BJ (cell line): ENCODE results near the gene CATSPER3. TPM values are rescaled to one million over a fixed set of nuclear protein-coding genes. Genes with fewer than 3 reads are reported as not detected.

Experiments
- CTCF ChIA-PET: fragments of 350-600 bp; formaldehyde crosslinking; extraction: SDS; loops from one replicate; lab custom pipeline; 2021; ENCODE audit warnings: antibody characterized with exemption, inconsistent platforms; lab: Yijun Ruan, JAX
- POLR2A ChIA-PET: fragments of 300-600 bp; sonication (Branson Sonifier 250); formaldehyde crosslinking; extraction: SDS; loops from one replicate; lab custom pipeline; 2021; ENCODE audit warnings: antibody characterized with exemption; lab: Charles Lee
- DNase-seq: peaks from one replicate; pipeline ENCODE4 v3.0.0-alpha.2; 2011; ENCODE audit warnings: low read depth
- H3K27me3 ChIP-seq: 2 replicates; pipeline ENCODE4 v1.6.0; 2011; ENCODE audit warnings: low read length; ENCODE audit not compliant: control insufficient read depth, insufficient read depth
- H3K36me3 ChIP-seq: 2 replicates; pipeline ENCODE4 v1.5.1; 2011; ENCODE audit warnings: low read length; ENCODE audit not compliant: control insufficient read depth, insufficient read depth
- H3K4me3 ChIP-seq: 2 replicates; pipeline ENCODE4 v1.5.1; 2011; ENCODE audit warnings: low read depth, mild to moderate bottlenecking, control low read depth, low read length
- CTCF ChIP-seq: IDR thresholded peaks from 2 replicates; pipeline ENCODE4 v1.5.1; 2011; ENCODE audit warnings: low read depth, mild to moderate bottlenecking, control low read depth, inconsistent platforms, low read length, moderate library complexity; ENCODE audit not compliant: insufficient read depth
- polyA plus RNA-seq: library from polyadenylated mRNA; depleted of rRNA; stranded (reverse); fragments of >200 nt; gene quantifications from 2 replicates; pipeline ENCODE4 v1.2.3, GENCODE V29; 2011

Gene CATSPER3
- polyA plus RNA-seq, 1 experiment: 0.43 TPM

DNA sequence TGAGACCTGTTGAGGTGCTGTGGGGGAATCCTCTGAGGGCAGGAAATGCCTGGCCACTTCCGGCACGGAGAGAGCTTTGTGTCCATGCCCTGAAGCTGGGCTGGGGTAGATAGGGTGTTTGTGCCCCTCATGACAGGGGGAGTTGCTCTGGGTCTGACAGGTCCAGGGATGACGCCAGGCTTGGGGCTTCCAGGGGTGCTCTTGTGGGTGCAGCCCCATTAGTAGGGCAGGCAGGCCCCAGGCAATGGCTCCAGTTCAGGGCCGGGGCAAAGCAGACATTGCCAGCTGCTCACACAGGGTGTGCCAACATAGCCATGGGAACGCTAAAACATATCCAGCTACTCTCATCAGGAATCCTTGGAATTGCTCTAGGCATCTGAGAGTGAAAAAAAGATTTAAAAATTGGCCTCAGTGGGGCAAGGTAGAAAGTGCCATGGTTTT lies 45.3 kb downstream of the CATSPER3 start:
- H3K27me3 ChIP-seq: no peaks in the 10 kb centered on the region
- DNase-seq: no peak
- ChIA-PET POLR2A (no interaction called here), CTCF (interaction anchor here (0.5 kb wide), 1 partner anchor 33 kb away, joined by 3 read pairs; no protein-coding TSS in a partner anchor)
- H3K36me3 ChIP-seq: no peaks in the 10 kb centered on the region
- no peak for TF ChIP-seq CTCF
- no peak overlapping the region for H3K4me3 ChIP-seq

DNA sequence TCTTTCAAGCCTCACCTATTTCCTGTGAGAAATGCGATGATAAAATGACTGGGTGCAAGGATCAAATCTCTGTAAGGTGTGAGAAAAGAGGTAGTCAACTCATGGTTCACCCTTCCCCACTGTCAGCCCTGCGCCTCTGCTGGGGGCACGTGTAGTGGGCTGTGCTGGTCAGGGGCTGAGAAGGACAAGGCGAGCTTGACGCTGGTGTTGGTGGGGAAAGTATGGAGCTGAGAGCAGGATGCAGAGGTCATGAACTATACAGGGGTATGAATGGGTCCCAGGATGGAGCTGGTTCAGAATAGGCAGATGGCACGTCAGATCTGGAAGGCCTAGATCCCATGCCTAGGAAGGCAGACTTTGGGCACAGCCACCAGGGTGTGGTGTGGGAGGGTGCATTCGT lies 45.7 kb downstream of the CATSPER3 start:
- Histone ChIP-seq H3K27me3 (no peaks in the 10 kb centered on the region), H3K4me3 (no peak overlapping the region), H3K36me3 (no peaks in the 10 kb centered on the region)
- no peak for DNase-seq
- ChIA-PET CTCF (interaction anchor here (0.9 kb wide), 1 partner anchor 10 kb away, joined by 3 read pairs; no protein-coding TSS in a partner anchor), POLR2A (no interaction called here)
- TF ChIP-seq CTCF: no peak

- Histone ChIP-seq H3K4me3 (no peak overlapping the region), H3K27me3 (no peaks in the 10 kb centered on the region), H3K36me3 (no peaks in the 10 kb centered on the region)
- ChIA-PET POLR2A (no interaction called here), CTCF (interaction anchor here (0.9 kb wide), 1 partner anchor 10 kb away, joined by 3 read pairs; no protein-coding TSS in a partner anchor)
- DNase-seq: no peak
- TF ChIP-seq CTCF: no peak
Observed at GRCh38 chr5:135013947-135014570, 46.4 kb downstream of the CATSPER3 start.

- no peak for TF ChIP-seq CTCF
Observed at GRCh38 chr5:135015942-135016341, 48.2 kb downstream of the CATSPER3 start.

GRCh38 chr5:135016861-135017290 lies 49.2 kb downstream of the CATSPER3 start:
- no peak for TF ChIP-seq CTCF
- ChIA-PET CTCF (interaction anchor here (0.6 to 1.4 kb wide), 2 partner anchors 175 to 312 kb away, joined by 3 to 4 read pairs; no protein-coding TSS in a partner anchor), POLR2A (no interaction called here)
- Histone ChIP-seq H3K36me3 (no peaks in the 10 kb centered on the region), H3K4me3 (no peak overlapping the region), H3K27me3 (no peaks in the 10 kb centered on the region)
- no peak for DNase-seq

More at GRCh38 chr5:135015942-135016341, 48.2 kb downstream of the CATSPER3 start:
- no peak for DNase-seq
- Histone ChIP-seq H3K27me3 (no peaks in the 10 kb centered on the region), H3K36me3 (no peaks in the 10 kb centered on the region), H3K4me3 (no peak overlapping the region)
- CTCF ChIA-PET: interaction anchor here (0.6 kb wide), 1 partner anchor 313 kb away, joined by 3 read pairs; no protein-coding TSS in a partner anchor
- POLR2A ChIA-PET: no interaction called here
